Measurements from ENCODE around the gene SP140L.
"Not testable (repeated sequence)": the region's sequence is repeated elsewhere in the genome, so short reads cannot be mapped to it uniquely, and the experiment has no call there.

Gene SP140L

GRCh38 chr2:230324503-230324902 is 2.5 kb upstream of the SP140L start:
- DNase-seq: no peak

- DNase-seq: no peak
Observed at GRCh38 chr2:230325316-230326243, 1.4 kb upstream of the SP140L start.

DNA sequence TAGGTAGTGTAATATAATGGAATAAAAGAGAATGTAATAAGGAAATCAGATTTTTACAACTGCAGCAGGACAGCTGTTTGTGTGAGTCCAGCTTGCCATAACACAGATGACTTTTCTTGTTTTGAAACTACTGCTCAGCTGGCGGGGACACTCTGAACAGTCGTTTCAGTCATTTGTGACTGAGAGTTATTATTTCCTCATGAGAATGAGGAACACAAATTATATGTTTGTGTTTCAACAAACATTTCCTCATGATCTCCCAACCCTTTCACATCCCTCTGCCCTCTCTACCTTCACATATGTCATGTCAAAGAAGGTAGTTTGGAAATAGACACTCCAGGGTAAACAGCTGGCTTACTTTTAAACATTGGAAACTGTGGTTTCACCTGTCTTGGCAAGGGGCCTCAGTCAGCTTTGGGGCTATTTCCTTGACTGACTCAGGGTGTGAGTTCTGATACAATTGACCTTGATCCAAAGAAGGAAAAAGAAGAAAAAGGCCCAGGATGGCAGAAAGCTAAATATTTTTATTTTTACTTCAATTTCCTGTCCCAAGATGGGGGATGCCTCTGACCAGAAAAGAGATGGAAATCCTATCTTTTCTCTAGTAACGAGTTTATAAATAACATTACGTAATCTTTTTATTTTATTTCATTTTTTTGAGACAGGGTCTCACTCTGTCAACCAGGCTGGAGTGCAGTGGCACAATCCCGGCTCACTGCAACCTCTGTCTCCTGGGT is 593 bp downstream of the SP140L start:
- DNase-seq: no peak

DNA sequence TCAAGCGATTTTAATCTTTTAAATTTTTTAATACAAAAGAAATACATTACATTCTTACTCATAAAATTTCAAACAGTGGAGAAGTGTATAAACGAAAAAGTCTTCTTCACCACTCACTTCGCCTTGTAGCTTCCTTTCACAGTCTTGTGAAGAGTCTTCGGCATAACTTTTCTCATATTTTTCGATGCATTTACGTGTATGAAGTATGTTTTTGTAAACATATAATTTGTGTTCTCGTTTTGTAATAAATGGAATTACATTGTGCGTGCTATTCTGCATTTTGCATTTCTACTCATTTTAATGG is 1.1 kb downstream of the SP140L start:
- DNase-seq: no peak

GRCh38 chr2:230329946-230330605 is 3.1 kb downstream of the SP140L start:
- no peak for DNase-seq

GRCh38 chr2:230330725-230331124 is 3.7 kb downstream of the SP140L start:
- DNase-seq: no peak

DNA sequence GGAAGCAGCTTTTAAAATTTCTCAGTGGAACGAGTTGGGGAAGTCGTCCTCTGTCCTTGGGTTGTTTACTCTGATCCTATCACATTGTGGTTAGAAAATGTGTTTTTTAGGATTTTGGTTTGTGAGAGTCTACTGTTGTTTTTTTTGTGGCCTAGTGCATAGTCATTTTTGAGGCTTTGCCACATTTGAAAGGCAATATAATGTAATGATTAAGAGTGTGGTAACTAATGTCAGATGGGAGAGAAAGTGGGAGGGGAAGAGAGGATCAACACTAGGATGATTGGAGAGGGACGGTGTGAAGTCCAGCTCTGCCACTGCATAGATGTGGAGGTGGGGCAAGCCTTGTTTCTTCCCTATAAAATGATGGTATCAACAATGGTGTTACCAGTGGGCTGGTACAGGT is 8.5 kb downstream of the SP140L start:
- DNase-seq: no peak

GRCh38 chr2:230335864-230336506 is 9.0 kb downstream of the SP140L start:
- DNase-seq: no peak

GRCh38 chr2:230341936-230342528 is 15.0 kb downstream of the SP140L start:
- not testable (repeated sequence) for DNase-seq

- DNase-seq: not testable (repeated sequence)
Observed at GRCh38 chr2:230343041-230343624, 16.1 kb downstream of the SP140L start.

DNA sequence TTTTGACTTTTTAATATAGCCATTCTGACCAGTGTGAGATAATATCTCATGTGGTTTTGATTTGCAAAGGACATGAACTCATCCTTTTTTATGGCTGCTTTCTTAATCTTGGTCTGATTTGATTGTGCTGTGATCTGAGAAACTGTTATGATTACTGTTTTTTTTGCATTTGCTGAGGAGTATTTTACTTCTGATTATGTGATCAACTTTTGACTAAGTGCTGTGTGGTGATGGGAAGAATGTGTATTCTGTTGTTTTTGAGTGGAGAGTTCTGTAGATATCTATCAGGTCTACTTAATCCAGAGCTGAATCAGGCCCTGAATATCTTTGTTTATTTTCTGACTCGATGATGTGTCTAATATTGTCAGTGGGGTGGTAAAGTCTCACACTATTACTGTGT is 16.8 kb downstream of the SP140L start:
- no peak for DNase-seq

GRCh38 chr2:230346465-230346864 is 19.5 kb downstream of the SP140L start:
- no peak for DNase-seq

DNA sequence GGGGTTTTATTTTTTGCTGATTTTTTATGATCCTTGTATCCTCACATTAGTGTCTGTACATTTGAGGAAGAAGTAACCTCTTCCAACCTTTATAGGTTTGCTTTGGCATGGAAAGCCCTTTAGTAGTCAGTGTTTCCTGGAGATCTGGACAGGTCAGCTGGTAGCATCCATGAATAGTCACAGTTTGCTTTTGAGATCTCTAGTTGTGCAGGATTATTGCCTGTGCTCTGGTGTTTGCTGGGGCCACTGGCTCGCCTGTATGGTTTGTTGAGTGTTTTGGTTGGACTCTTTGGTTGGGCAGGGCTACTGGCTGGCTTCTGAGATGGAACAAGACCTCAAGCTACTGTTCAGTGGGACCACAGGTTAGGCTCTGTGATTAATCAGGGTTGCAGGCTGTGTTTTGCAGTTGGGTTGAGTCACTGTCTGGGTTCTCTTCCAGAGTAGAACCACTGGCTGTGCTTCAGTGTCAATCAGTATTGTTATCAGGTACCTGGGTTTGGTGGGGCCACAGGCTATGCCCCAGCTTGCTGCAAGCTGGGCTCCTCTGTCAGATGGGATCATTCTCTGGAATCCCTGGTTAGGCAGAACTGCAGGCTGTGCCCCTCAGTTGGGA is 20.0 kb downstream of the SP140L start:
- no peak for DNase-seq

GRCh38 chr2:230347659-230348305 is 20.8 kb downstream of the SP140L start:
- DNase-seq: no peak

DNA sequence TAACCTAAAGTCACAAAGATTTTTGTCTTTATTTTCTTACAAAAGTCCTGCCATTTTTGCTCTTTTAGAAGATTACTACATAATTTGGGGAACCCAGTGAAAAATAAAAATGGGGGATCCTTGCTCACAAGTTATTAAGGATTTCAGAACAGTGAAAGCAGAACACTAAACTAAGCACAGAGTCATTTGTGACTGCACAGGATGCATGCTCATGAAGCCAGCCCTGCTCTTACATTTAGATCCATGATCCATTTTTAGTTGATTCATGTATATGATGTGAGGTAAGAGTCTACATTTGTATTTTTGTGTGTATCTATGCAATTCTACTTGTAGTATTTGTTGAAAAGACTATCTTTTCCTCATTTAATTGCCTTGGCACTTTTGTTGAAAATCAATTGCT is 21.8 kb downstream of the SP140L start:
- no peak for DNase-seq

- DNase-seq: no peak
Observed at GRCh38 chr2:230356084-230356483, 29.1 kb downstream of the SP140L start.

DNA sequence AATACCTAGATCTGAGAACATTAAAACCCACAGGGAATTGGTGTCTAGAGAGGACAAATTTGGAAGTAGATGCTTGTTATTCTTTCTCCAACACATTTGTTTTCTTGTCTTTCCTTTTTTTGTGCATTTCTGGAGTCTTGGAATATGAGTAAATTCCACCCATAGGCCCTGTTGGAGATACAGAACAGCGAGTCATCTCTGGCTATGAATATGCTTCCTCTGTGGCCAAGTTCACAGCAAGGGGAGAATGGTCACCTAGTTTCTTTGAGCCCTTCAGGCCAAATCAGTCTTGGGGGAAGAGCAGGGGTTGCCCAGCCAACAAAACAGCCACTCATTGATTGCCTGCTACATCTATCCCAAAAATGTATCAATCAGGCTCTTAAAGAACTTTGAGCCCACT is 31.3 kb downstream of the SP140L start:
- no peak for DNase-seq

DNA sequence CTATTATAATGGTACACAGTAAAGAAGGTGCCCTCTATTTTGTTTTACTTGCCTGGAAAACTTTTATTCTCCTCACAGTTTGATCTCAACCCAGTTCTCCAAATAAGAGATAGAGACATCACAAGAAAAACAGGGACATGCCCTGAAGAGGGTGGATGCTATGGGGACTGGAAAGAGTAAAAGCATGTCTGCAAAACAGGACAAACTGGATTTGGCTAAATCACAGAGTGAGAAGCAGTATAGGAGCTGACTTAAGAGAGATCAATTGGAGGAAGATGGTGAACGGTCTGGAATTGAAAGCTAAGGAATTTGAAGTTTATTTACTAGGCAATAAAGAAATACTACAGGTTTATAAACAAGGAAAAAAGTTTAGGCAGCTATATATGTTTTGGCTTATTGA is 33.0 kb downstream of the SP140L start:
- no peak for DNase-seq

GRCh38 chr2:230362030-230362691 is 35.2 kb downstream of the SP140L start:
- DNase-seq: no peak

- no peak for DNase-seq
Observed at GRCh38 chr2:230382108-230382507, 55.1 kb downstream of the SP140L start.

GRCh38 chr2:230383453-230383852 is 56.5 kb downstream of the SP140L start:
- DNase-seq: no peak
